Right ventricle myocardium superior (tissue), 1 donor: Measurements from ENCODE around the gene ACTR3. TPM values are rescaled to one million over a fixed set of nuclear protein-coding genes. Genes with fewer than 3 reads are reported as not detected.

Experiments used
- ATAC-seq: fragments of 200-7000 bp; cut with Tn5 transposase; one replicate; pipeline ENCODE4 v1.9.1; 2020; ENCODE audit warnings: mild to moderate bottlenecking; ENCODE audit not compliant: poor library complexity
- DNase-seq: peaks from one replicate; pipeline ENCODE4 v3.0.0-alpha.2; 2020
- intact Hi-C: fragments of 100-400 bp; cut with DNase I; formaldehyde crosslinking; loops from one replicate; pipeline ENCODE4 v1.11.2; 2022
- total RNA-seq: library from RNA; stranded (reverse); fragmentation: NEBNext Ultra II Directional; extraction: Animal tissue kit (Norgen Biotek cat#: 25700); gene quantifications from one replicate; pipeline ENCODE4 v1.2.1, GENCODE V29; 2021
- donor health status: DM: no; HTN: yes; CAD: no; lungs with severe emphysema.

ACTR3 gene
- total RNA-seq, 1 donor from 2014 or later: 106 TPM

- intact Hi-C loops: loop anchor here (10.0 kb wide), 1 partner anchor 140 kb away; the partner anchor contains the start of gene SLC35F5
- no peak for ATAC-seq
Observed at GRCh38 chr2:113895301-113895700, 5.4 kb downstream of the ACTR3 start.

GRCh38 chr2:113895819-113896563 is 6.1 kb downstream of the ACTR3 start:
- intact Hi-C loops: loop anchor here (10.0 kb wide), 1 partner anchor 141 kb away; the partner anchor contains the start of gene SLC35F5
- ATAC-seq (no peak), DNase-seq (no peak)

More at GRCh38 chr2:113895301-113895700, 5.4 kb downstream of the ACTR3 start:
- DNase-seq: no peak

DNA sequence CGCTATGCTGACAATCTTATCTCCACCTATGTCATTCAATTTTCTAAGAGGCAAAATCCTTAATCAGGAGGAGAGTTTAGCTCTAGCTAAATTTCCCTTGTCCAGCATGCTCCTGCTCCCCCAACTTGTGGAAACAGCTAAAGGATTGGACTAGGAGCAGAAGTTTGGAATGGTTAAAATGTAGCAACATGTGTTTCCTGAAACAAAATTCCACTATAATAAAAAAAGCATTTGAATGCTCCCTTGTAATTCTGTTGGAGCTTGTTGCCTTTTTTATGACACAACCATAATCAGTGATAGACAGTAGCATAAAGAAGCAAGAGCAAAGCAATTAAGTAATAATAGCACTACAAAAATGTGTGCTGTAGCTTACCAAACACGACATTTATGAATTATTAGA is 6.9 kb downstream of the ACTR3 start:
- no peak for DNase-seq
- peak; percentile 20 for ATAC-seq
- intact Hi-C loops: loop anchor here (10.0 kb wide), 1 partner anchor 142 kb away; the partner anchor contains the start of gene SLC35F5

GRCh38 chr2:113898081-113898480 is 8.2 kb downstream of the ACTR3 start:
- ATAC-seq (no peak), DNase-seq (no peak)
- intact Hi-C loops: loop anchor here (10.0 kb wide), 1 partner anchor 143 kb away; the partner anchor contains the start of gene SLC35F5

GRCh38 chr2:113899166-113899565 is 9.3 kb downstream of the ACTR3 start:
- DNase-seq (no peak), ATAC-seq (no peak)
- intact Hi-C loops: loop anchor here (10.0 kb wide), 1 partner anchor 144 kb away; the partner anchor contains the start of gene SLC35F5

GRCh38 chr2:113901943-113902342 is 12.1 kb downstream of the ACTR3 start:
- no peak for ATAC-seq
- intact Hi-C loops: no loop called here
- no peak for DNase-seq

DNA sequence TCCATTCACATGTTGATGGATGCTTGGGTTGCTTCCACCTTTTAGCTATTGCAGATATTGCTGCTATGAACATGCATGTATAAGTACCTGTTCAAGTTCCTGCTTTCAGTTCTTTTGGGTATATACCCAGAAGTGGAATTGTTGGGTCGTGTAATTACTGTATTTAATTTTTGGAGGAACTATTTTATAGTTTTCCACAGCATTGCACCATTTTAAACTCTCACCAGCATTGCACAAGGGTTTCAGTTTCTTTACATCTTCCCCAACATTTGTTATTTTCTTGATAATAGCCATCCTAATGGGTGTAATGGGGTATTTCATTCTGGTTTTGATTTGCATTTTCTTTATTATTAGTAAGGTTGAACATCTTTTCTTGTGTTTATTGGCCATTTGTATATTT is 16.0 kb downstream of the ACTR3 start:
- intact Hi-C loops: no loop called here

GRCh38 chr2:113906647-113907046 is 16.8 kb downstream of the ACTR3 start:
- DNase-seq: no peak
- ATAC-seq: no peak
- intact Hi-C loops: no loop called here

More for the DNA sequence above, 16.0 kb downstream of the ACTR3 start:
- ATAC-seq (no peak), DNase-seq (no peak)

DNA sequence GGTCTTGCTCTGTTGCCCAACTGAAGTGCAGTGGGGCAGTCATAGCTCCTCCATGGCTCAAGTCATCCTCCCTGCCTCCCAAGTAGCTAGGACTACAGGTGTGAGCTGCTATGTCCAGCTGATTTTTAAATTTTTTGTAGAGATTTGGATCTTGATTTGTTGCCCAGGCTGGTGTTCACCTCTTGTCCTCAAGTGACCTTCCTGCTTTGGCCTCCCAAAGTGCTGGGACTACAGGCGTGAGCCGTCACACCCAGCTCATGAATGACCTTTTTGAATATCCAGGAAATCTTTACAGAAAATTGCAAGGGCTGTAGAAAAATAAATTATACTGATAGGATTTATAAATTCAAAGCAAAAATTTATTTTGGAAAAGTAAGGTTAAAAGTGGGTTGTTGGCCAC is 17.4 kb downstream of the ACTR3 start:
- DNase-seq (no peak), ATAC-seq (no peak)
- intact Hi-C loops: no loop called here

DNA sequence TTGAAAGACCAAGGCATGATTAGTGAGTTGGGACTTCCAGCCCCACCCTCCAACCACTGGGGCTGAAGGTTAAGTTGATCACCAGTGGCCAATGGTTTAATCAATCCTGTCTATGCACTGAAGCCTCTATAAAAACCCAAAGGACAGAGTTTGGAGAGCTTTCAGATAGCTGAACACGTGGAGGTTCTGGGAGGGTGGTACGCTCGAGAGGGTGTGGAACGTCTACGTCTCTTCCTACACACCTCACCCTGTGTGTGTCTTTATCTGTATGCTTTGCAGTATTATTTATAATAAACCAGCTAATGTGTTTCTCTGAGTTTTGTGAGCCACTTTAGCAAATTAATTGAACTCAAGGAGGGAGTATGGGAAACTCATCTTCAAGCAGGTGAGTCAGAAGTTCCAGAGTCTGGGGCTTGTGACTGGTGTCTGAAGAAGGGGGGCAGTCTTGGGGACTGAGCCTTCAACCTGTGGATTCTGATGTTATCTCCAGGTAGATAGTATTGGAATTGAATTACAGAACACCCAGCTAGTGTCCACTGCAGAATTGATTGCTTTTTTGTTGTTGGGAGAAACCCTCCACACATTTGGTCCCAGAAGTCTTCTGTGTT is 20.3 kb downstream of the ACTR3 start:
- ATAC-seq: no peak
- no peak for DNase-seq
- intact Hi-C loops: no loop called here

- intact Hi-C loops: no loop called here
- no peak for DNase-seq
- no peak for ATAC-seq
Observed at GRCh38 chr2:113910967-113911678, 21.2 kb downstream of the ACTR3 start.

DNA sequence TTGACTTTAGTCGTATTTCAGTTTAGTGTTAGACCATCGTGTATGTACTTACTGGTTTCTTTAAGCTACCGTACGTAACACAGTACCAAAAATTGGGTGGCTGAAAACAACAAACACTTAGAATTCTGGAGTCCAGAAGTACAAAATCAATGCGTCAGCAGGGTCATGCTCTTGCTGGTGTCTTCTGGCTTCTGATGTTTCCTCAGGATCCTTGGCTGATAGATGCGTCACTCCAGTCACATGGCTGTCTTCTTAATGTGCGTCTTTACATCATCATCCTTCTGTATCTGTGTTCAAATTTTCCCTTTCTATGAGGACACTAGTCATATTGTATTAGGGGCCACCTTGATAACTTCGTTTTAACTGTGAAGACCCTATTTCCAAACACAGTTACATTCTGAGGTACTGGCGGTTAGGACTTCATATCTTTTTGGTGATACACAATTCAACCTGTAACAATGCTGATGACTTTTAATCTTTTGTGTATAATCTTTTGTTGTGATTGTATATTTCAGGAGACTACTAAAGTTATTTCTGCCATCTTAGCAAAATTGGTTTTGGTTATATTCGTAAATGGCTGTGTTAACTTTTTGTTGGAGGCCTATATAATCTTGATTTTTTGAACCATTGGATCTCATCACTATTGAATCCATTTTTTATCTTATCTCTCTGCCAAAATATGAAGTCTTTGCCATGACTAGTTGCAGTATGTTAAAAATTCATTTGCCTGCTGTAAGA is 25.4 kb downstream of the ACTR3 start:
- intact Hi-C loops: no loop called here
- ATAC-seq (no peak), DNase-seq (no peak)

DNA sequence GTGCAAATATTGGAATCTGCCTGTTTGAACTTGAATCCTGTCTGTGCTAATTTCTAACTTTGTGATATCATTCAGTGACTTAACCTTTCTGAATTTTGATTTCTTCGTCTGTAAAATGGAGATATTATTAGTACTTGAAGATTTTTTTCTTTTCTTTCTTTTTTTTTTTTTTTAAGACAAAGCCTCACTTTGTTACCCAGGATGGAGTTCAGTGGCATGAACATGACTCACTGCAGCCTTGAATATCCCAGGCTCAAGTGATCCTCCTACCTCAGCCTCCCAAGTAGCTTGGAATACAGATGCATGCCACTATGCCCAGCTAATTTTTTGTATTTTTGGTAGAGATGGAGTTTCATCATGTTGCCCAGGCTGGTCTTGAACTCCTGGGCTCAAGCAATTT is 28.3 kb downstream of the ACTR3 start:
- intact Hi-C loops: no loop called here
- ATAC-seq (no peak), DNase-seq (no peak)

DNA sequence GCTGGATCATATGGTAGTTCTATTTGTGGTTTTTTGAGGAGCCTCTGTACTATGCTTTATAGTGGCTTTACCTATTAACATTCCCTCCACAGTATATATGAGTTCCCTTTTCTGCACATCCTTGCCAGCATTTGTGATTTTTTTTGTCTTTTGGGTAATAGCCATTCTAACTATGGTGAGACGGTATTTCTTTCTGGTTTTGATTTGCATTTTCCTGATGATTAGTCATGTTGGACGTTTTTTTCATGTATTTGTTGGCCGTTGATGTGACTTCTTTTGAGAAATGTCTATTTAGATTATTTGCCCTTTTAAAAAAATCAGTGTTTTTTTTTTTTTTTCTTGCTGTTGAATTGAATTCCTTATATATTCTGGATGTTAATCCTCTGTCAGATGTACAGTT is 31.1 kb downstream of the ACTR3 start:
- intact Hi-C loops: no loop called here
- ATAC-seq: no peak
- no peak for DNase-seq

- DNase-seq (no peak), ATAC-seq (no peak)
- intact Hi-C loops: no loop called here
Observed at GRCh38 chr2:113922335-113922734, 32.4 kb downstream of the ACTR3 start.

- no peak for ATAC-seq
- no peak for DNase-seq
- intact Hi-C loops: no loop called here
Observed at GRCh38 chr2:113922784-113923183, 32.9 kb downstream of the ACTR3 start.

- no peak for ATAC-seq
- intact Hi-C loops: no loop called here
Observed at GRCh38 chr2:113925884-113926283, 36.0 kb downstream of the ACTR3 start.

GRCh38 chr2:113926314-113926713 is 36.4 kb downstream of the ACTR3 start:
- intact Hi-C loops: no loop called here
- DNase-seq (no peak), ATAC-seq (no peak)

More at GRCh38 chr2:113925884-113926283, 36.0 kb downstream of the ACTR3 start:
- no peak for DNase-seq

DNA sequence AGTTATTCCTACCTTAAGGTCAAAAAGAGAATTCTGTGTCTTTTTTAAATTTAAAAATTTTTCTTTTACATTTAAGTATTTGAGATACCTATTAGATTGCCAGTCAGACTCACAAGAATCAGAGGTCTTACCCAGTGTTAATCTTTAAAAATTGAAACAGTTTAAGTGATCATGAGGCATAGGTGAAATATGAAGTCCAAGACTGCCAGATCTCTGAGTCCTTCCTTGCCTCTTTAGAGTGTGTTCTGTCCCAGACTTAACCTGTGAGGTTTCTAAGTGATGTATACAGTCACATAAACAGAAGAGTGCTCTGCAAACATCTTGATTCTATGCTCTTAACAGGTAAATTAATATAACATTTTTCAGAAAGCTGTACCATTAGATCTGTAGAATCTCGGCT is 40.6 kb downstream of the ACTR3 start:
- intact Hi-C loops: no loop called here
- ATAC-seq (no peak), DNase-seq (no peak)
